NCI-H146 (cell line): ENCODE data around the gene HAPSTR1.

Experiments
- DNase-seq: peaks from one replicate; lab custom pipeline; 2025; lab: John Stamatoyannopoulos, UW

Gene HAPSTR1

GRCh38 chr16:9124444-9124843 lies 33.0 kb downstream of the HAPSTR1 start:
- no peak for DNase-seq

- DNase-seq = no peak
These were observed 33.6 kb downstream of the HAPSTR1 start for GRCh38 chr16:9124908-9125584.

GRCh38 chr16:9125658-9126505 lies 34.4 kb downstream of the HAPSTR1 start:
- no peak for DNase-seq

- no peak for DNase-seq
These were observed 35.2 kb downstream of the HAPSTR1 start for GRCh38 chr16:9126609-9127008.

GRCh38 chr16:9128346-9129342 lies 37.2 kb downstream of the HAPSTR1 start:
- DNase-seq = no peak

- no peak for DNase-seq
These were observed 42.9 kb downstream of the HAPSTR1 start for GRCh38 chr16:9134306-9134705.

- DNase-seq = peak; percentile 24
These were observed 43.3 kb downstream of the HAPSTR1 start for GRCh38 chr16:9134739-9135138.

- DNase-seq = no peak
These were observed 44.4 kb downstream of the HAPSTR1 start for GRCh38 chr16:9135797-9136196.

GRCh38 chr16:9136596-9136995 lies 45.2 kb downstream of the HAPSTR1 start:
- no peak for DNase-seq

GRCh38 chr16:9138021-9138680 lies 46.7 kb downstream of the HAPSTR1 start:
- no peak for DNase-seq

- DNase-seq = peak; percentile 57
These were observed 47.5 kb downstream of the HAPSTR1 start for GRCh38 chr16:9138731-9139501.

GRCh38 chr16:9139965-9140364 lies 48.5 kb downstream of the HAPSTR1 start:
- DNase-seq = no peak
